GM12878 (cell line): Measurements from ENCODE around the gene PTPRM.

Experiments
- MEF2A ChIP-seq: IDR thresholded peaks from 2 replicates; pipeline ENCODE4 v1.6.1; 2011; ENCODE audit warnings: low read depth, mild to moderate bottlenecking, low read length, moderate library complexity; ENCODE audit not compliant: insufficient read depth
- POLR2A ChIP-seq: IDR thresholded peaks from 2 replicates; pipeline ENCODE4 v1.6.1; 2011; ENCODE audit warnings: low read depth, mild to moderate bottlenecking, low read length

DNA sequence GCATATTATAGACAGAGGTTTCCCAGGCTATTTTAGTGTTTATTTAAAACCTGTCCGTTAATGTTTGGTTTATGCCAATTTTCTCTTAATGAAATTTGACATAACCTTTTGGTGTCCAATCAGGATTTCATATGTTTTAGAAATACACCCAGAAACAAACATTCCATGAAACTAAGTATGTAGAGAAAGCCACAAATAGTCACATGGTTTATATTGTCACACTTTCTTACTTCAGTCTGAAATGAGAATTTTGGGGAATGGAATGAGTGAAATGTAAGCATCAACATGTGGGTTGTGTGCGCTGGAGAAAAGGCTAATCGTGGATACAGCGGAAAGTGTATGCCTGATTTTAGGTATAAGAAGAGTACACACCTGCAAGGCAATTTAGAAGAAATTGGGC lies 765.2 kb downstream of the PTPRM start:
- TF ChIP-seq MEF2A (no peak), POLR2A (no peak)
